SK-N-SH (cell line): ENCODE data around the gene FAM76A.

ENCODE experiments used
- EP300 ChIP-seq, 2 experiments: IDR thresholded peaks; 2 replicates each; pipeline versions ENCODE4 v1.4.0 to v1.6.1; 2012; ENCODE audit warnings: borderline replicate concordance in 1 of 2, low read depth in 1 of 2, low read length in 1 of 2
- EZH2phosphoT487 ChIP-seq: fragments of 200-600 bp; sonication (generic); IDR thresholded peaks from 2 replicates; pipeline ENCODE4 v1.6.1; 2017; ENCODE audit warnings: low read depth, mixed run types, mild to moderate bottlenecking, antibody characterized with exemption, moderate library complexity, borderline replicate concordance
- MXI1 ChIP-seq: IDR thresholded peaks from 2 replicates; pipeline ENCODE4 v1.6.1; 2012; ENCODE audit warnings: mild to moderate bottlenecking, low read depth, low read length, improper control_type of control experiment
- POLR2AphosphoS5 ChIP-seq: IDR thresholded peaks from 2 replicates; pipeline ENCODE4 v1.6.1; 2012; ENCODE audit warnings: low read depth, low read length
- RFX5 ChIP-seq: IDR thresholded peaks from 2 replicates; pipeline ENCODE4 v1.6.1; 2012; ENCODE audit warnings: mild to moderate bottlenecking, improper control_type of control experiment, low read length
- SIN3A ChIP-seq: IDR thresholded peaks from 2 replicates; pipeline ENCODE4 v1.6.1; 2012; ENCODE audit warnings: low read depth, mild to moderate bottlenecking, low read length, moderate library complexity, borderline replicate concordance
- SMC3 ChIP-seq: IDR thresholded peaks from 2 replicates; pipeline ENCODE4 v1.6.1; 2012; ENCODE audit warnings: low read depth, low read length, improper control_type of control experiment
- TAF1 ChIP-seq: IDR thresholded peaks from 2 replicates; pipeline ENCODE4 v1.6.1; 2012; ENCODE audit warnings: low read depth, mild to moderate bottlenecking, low read length, moderate library complexity, borderline replicate concordance
- TF ChIP-seq, protein P1 (sequence below): fragments of 200-600 bp; sonication (generic); IDR thresholded peaks from 2 replicates; pipeline ENCODE4 v1.6.1; 2017; ENCODE audit warnings: antibody characterized with exemption, mild to moderate bottlenecking, moderate library complexity
- TF ChIP-seq, protein P2 (sequence below): fragments of 150-350 bp; IDR thresholded peaks from 2 replicates; pipeline ENCODE4 v1.6.1; 2017; ENCODE audit warnings: antibody characterized with exemption, low read length, low read depth, borderline replicate concordance
- TF ChIP-seq, protein P3 (sequence below): IDR thresholded peaks from 2 replicates; pipeline ENCODE4 v1.4.0; 2012; ENCODE audit warnings: low read depth
- TF ChIP-seq, protein P4 (sequence below): IDR thresholded peaks from 2 replicates; pipeline ENCODE4 v1.6.1; 2012; ENCODE audit warnings: mild to moderate bottlenecking, low read depth, low read length, moderate library complexity
- TF ChIP-seq, protein P5 (sequence below): fragments of 150-350 bp; IDR thresholded peaks from 2 replicates; pipeline ENCODE4 v1.6.1; 2016; ENCODE audit warnings: mild to moderate bottlenecking, low read depth, low read length

DNA sequence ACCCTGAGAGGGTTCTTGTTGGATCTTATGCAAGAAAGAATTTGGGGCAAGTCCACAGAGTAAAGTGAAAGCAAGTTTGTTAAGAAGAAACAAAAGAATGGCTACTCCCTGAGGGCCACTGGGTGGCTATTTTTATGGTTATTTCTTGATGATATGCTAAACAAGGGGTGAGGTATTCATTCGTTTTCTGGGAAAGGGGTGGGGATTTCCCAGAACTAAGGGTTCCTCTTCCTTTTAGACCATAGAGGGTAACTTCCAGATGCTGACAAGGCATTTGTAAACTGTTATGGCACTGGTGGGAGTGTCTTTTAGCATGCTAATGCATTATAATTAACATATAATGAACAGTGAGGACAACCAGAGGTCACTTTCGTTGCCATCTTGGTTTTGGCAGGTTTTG, 35.6 kb upstream of the FAM76A start:
- TF ChIP-seq SMC3 (no peak), MXI1 (no peak), EP300 (IDR thresholded peaks at IDR 0.05; ENCODE audit: borderline replicate concordance in 1 of 2, low read depth in 1 of 2, low read length in 1 of 2) (no peak), RFX5 (no peak), POLR2AphosphoS5 (no peak), EZH2phosphoT487 (no peak), SIN3A (no peak), TAF1 (no peak)
- TF ChIP-seq, protein P1, sequence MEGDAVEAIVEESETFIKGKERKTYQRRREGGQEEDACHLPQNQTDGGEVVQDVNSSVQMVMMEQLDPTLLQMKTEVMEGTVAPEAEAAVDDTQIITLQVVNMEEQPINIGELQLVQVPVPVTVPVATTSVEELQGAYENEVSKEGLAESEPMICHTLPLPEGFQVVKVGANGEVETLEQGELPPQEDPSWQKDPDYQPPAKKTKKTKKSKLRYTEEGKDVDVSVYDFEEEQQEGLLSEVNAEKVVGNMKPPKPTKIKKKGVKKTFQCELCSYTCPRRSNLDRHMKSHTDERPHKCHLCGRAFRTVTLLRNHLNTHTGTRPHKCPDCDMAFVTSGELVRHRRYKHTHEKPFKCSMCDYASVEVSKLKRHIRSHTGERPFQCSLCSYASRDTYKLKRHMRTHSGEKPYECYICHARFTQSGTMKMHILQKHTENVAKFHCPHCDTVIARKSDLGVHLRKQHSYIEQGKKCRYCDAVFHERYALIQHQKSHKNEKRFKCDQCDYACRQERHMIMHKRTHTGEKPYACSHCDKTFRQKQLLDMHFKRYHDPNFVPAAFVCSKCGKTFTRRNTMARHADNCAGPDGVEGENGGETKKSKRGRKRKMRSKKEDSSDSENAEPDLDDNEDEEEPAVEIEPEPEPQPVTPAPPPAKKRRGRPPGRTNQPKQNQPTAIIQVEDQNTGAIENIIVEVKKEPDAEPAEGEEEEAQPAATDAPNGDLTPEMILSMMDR, result no peak
- TF ChIP-seq, protein P2, sequence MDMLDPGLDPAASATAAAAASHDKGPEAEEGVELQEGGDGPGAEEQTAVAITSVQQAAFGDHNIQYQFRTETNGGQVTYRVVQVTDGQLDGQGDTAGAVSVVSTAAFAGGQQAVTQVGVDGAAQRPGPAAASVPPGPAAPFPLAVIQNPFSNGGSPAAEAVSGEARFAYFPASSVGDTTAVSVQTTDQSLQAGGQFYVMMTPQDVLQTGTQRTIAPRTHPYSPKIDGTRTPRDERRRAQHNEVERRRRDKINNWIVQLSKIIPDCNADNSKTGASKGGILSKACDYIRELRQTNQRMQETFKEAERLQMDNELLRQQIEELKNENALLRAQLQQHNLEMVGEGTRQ, result no peak
- TF ChIP-seq, protein P3, sequence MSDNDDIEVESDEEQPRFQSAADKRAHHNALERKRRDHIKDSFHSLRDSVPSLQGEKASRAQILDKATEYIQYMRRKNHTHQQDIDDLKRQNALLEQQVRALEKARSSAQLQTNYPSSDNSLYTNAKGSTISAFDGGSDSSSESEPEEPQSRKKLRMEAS, result no peak
- TF ChIP-seq, protein P4, sequence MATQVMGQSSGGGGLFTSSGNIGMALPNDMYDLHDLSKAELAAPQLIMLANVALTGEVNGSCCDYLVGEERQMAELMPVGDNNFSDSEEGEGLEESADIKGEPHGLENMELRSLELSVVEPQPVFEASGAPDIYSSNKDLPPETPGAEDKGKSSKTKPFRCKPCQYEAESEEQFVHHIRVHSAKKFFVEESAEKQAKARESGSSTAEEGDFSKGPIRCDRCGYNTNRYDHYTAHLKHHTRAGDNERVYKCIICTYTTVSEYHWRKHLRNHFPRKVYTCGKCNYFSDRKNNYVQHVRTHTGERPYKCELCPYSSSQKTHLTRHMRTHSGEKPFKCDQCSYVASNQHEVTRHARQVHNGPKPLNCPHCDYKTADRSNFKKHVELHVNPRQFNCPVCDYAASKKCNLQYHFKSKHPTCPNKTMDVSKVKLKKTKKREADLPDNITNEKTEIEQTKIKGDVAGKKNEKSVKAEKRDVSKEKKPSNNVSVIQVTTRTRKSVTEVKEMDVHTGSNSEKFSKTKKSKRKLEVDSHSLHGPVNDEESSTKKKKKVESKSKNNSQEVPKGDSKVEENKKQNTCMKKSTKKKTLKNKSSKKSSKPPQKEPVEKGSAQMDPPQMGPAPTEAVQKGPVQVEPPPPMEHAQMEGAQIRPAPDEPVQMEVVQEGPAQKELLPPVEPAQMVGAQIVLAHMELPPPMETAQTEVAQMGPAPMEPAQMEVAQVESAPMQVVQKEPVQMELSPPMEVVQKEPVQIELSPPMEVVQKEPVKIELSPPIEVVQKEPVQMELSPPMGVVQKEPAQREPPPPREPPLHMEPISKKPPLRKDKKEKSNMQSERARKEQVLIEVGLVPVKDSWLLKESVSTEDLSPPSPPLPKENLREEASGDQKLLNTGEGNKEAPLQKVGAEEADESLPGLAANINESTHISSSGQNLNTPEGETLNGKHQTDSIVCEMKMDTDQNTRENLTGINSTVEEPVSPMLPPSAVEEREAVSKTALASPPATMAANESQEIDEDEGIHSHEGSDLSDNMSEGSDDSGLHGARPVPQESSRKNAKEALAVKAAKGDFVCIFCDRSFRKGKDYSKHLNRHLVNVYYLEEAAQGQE, result no peak
- TF ChIP-seq, protein P5, sequence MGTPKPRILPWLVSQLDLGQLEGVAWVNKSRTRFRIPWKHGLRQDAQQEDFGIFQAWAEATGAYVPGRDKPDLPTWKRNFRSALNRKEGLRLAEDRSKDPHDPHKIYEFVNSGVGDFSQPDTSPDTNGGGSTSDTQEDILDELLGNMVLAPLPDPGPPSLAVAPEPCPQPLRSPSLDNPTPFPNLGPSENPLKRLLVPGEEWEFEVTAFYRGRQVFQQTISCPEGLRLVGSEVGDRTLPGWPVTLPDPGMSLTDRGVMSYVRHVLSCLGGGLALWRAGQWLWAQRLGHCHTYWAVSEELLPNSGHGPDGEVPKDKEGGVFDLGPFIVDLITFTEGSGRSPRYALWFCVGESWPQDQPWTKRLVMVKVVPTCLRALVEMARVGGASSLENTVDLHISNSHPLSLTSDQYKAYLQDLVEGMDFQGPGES, result no peak
